ENCODE data around the gene TSC22D1. TPM values are rescaled to one million over a fixed set of nuclear protein-coding genes. Genes with fewer than 3 reads are reported as not detected.

Gene TSC22D1
- total RNA-seq, 1 donor from 2014 or later: 70.8 TPM

DNA sequence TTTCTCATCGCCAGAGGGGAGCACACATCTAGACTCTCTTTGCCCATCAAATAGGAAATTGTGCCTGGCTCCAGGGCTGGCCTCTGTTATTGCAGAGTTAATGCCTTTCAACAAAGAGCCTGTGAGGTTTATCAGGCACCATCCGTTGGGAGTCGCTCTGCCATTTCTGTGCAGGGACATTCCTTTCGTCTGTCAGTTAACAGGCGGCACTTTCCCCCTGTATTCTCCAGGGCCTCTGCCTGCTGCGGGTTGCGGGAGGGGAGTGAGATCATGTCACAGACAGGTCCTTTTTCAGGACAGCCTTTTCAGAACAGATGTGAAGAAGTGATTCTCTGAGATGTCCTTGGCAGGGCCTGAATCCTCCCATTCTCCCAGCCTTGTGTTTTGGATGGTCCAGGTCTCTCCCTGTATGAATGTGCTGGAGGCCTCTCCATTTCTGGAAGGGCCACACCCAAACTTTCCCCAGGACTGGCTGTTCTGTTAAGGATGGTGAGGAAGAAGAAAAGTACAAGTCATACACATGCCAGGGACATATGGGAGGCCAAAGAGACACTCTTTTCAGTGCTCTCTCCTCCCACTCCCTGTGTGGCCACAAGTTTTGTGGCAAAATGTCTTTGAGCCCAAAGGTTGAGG lies 187.6 kb downstream of the TSC22D1 start:
- TF ChIP-seq, protein P1, sequence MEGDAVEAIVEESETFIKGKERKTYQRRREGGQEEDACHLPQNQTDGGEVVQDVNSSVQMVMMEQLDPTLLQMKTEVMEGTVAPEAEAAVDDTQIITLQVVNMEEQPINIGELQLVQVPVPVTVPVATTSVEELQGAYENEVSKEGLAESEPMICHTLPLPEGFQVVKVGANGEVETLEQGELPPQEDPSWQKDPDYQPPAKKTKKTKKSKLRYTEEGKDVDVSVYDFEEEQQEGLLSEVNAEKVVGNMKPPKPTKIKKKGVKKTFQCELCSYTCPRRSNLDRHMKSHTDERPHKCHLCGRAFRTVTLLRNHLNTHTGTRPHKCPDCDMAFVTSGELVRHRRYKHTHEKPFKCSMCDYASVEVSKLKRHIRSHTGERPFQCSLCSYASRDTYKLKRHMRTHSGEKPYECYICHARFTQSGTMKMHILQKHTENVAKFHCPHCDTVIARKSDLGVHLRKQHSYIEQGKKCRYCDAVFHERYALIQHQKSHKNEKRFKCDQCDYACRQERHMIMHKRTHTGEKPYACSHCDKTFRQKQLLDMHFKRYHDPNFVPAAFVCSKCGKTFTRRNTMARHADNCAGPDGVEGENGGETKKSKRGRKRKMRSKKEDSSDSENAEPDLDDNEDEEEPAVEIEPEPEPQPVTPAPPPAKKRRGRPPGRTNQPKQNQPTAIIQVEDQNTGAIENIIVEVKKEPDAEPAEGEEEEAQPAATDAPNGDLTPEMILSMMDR (IDR thresholded peaks at IDR 0.05; ENCODE audit: insufficient read depth, low read length, severe bottlenecking): no peak
- no peak for DNase-seq (ENCODE audit: low read depth)
- H3K36me3 ChIP-seq (ENCODE audit: control insufficient read depth, insufficient read depth, low read length): no peaks in the 10 kb centered on the region
- no peaks in the 10 kb centered on the region for H3K27me3 ChIP-seq (ENCODE audit: control insufficient read depth, insufficient read depth, low read length)
- FAIRE-seq: no peak
- no peak overlapping the region for H3K4me3 ChIP-seq (ENCODE audit: low read depth, low read length)

DNA sequence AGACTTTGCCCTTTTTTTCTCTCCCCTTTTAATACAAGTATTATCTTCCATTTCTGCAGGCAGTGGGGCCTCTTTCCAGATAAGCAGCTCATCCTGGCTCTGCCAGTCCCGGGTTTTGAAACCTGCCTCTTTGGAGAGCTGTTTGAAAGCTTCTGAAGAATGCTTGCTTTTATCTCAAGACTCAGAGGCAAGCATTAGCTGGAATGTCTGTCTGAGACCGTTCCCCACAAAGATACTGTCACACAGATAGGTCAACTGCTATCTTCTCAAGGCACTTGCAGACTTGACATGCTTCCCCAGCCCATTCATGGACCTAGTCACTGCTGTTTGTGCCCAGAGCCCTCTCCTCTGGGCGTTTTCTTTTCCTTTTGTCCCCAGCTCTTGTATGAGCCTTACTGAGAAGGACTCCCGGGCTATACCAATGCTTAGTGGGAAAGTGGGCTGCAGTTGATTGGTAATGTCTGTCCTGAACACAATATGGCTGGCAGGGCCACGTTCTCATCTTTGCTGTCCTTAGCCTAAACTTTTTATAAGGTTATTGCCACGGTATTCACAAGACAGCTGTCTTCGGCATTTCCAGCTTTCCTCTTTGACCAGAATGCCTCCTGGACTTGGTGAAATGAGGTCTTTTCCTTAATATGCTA lies 189.1 kb downstream of the TSC22D1 start:
- Histone ChIP-seq H3K36me3 (ENCODE audit: control insufficient read depth, insufficient read depth, low read length) (no peaks in the 10 kb centered on the region), H3K4me3 (ENCODE audit: low read depth, low read length) (no peak overlapping the region), H3K27me3 (ENCODE audit: control insufficient read depth, insufficient read depth, low read length) (no peaks in the 10 kb centered on the region)
- FAIRE-seq (no peak), DNase-seq (ENCODE audit: low read depth) (no peak)
- TF ChIP-seq, protein P1 (IDR thresholded peaks at IDR 0.05; ENCODE audit: insufficient read depth, low read length, severe bottlenecking): no peak

DNA sequence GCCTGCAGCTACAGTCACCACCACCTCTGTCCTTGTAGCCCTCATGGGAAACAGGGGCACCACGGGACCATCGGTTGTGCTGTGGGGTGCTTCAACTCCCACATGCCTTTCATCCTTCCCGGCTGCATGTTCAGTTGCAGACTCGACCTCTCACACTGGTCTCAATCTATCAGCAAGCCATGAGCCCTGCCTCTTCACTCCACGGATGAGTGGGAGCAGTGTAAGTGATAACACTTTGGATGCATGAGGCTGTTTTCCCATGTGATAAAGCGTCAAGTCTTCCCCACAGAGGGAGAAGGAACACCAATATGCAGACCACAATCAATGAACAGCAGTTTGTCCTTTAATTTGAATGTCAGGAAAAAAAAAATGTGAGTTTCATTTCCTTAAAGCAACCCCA lies 190.3 kb downstream of the TSC22D1 start:
- TF ChIP-seq, protein P1 (IDR thresholded peaks at IDR 0.05; ENCODE audit: insufficient read depth, low read length, severe bottlenecking): no peak
- H3K27me3 ChIP-seq (ENCODE audit: control insufficient read depth, insufficient read depth, low read length): no peaks in the 10 kb centered on the region
- no peak overlapping the region for H3K4me3 ChIP-seq (ENCODE audit: low read depth, low read length)
- H3K36me3 ChIP-seq (ENCODE audit: control insufficient read depth, insufficient read depth, low read length): no peaks in the 10 kb centered on the region
- FAIRE-seq (no peak), DNase-seq (ENCODE audit: low read depth) (no peak)

DNA sequence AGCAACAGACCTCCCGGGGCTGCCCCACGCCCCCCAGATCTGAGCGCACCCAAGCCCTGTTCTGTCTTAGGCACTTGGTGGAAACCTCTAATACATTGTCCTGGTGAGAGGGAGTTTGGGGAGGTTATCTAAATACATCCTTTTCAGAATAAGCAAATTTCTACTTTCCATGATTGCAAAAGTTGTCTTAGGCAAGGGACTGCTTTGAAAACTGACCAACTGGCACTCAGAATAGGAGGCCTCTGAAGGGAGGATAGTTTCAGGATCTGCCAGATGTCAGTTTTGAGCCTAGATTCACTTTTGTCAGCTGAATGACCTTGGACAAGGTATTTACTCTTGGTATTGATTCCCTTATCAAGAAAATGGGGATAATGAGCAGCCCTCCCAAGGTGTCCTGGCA lies 190.7 kb downstream of the TSC22D1 start:
- no peaks in the 10 kb centered on the region for H3K27me3 ChIP-seq (ENCODE audit: control insufficient read depth, insufficient read depth, low read length)
- FAIRE-seq: peak; percentile 40
- DNase-seq (ENCODE audit: low read depth): no peak
- H3K36me3 ChIP-seq (ENCODE audit: control insufficient read depth, insufficient read depth, low read length): no peaks in the 10 kb centered on the region
- no peak overlapping the region for H3K4me3 ChIP-seq (ENCODE audit: low read depth, low read length)
- TF ChIP-seq, protein P1 (IDR thresholded peaks at IDR 0.05; ENCODE audit: insufficient read depth, low read length, severe bottlenecking): no peak

DNA sequence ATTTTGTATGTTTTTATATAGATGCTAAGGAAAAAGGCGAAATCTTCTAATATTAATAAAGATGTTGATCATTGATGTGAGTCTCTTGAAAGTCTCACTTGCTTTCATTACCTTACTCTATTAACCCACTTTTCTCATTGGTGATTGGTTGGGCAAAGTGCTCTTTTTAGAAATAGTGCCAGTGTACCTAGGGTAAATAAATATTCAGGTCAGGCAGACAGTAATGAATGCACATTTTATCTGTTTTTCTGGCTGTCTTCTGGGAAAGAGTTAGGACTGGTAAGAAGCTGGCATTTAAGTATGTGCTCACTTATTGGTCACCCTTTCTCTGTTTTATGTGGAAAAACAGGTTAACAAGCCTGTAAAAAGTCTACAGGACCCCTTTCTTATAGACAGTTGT lies 191.4 kb downstream of the TSC22D1 start:
- no peaks in the 10 kb centered on the region for H3K27me3 ChIP-seq (ENCODE audit: control insufficient read depth, insufficient read depth, low read length)
- no peak for FAIRE-seq

More for the DNA sequence above, 191.4 kb downstream of the TSC22D1 start:
- TF ChIP-seq, protein P1 (IDR thresholded peaks at IDR 0.05; ENCODE audit: insufficient read depth, low read length, severe bottlenecking): no peak
- Histone ChIP-seq H3K36me3 (ENCODE audit: control insufficient read depth, insufficient read depth, low read length) (no peaks in the 10 kb centered on the region), H3K4me3 (ENCODE audit: low read depth, low read length) (no peak overlapping the region)
- DNase-seq (ENCODE audit: low read depth): no peak

Measured in bronchial epithelial cell (primary cell).